GM19468 (cell line): ENCODE data around the gene AKAP8L.

Source experiments
- ATAC-seq: cut with Tn5 transposase; IDR thresholded peaks from one replicate; pipeline ENCODE4 v1.9.1; 2021; ENCODE audit warnings: mild to moderate bottlenecking, moderate library complexity, moderate number of reproducible peaks; ENCODE audit not compliant: unreplicated experiment; ENCODE audit errors: extremely low read depth

The AKAP8L gene

GRCh38 chr19:15449620-15450527 is 31.1 kb upstream of the AKAP8L start, which contains the start of gene WIZ:
Gene WIZ (minus strand): TSS chr19:15449956. CDS start chr19:15448307, 1,649 bp downstream.
- no peak for ATAC-seq

- ATAC-seq: no peak
Measured at GRCh38 chr19:15448778-15449619, 30.2 kb upstream of the AKAP8L start.

- ATAC-seq: no peak
Measured at GRCh38 chr19:15448044-15448777, 29.4 kb upstream of the AKAP8L start.

GRCh38 chr19:15447057-15447456 is 28.3 kb upstream of the AKAP8L start:
- no peak for ATAC-seq

GRCh38 chr19:15445807-15446376 is 27.1 kb upstream of the AKAP8L start:
- no peak for ATAC-seq

GRCh38 chr19:15445227-15445605 is 26.4 kb upstream of the AKAP8L start:
- ATAC-seq: no peak

- no peak for ATAC-seq
Measured at GRCh38 chr19:15444505-15445226, 25.9 kb upstream of the AKAP8L start.

GRCh38 chr19:15443838-15444237 is 25.1 kb upstream of the AKAP8L start:
- no peak for ATAC-seq

GRCh38 chr19:15443325-15443724 is 24.5 kb upstream of the AKAP8L start:
- no peak for ATAC-seq

- ATAC-seq: no peak
Measured at GRCh38 chr19:15442142-15442920, 23.5 kb upstream of the AKAP8L start.

GRCh38 chr19:15441317-15441716 is 22.5 kb upstream of the AKAP8L start:
- no peak for ATAC-seq

GRCh38 chr19:15439821-15440641 is 21.2 kb upstream of the AKAP8L start:
- ATAC-seq: no peak

GRCh38 chr19:15439078-15439799 is 20.5 kb upstream of the AKAP8L start:
- ATAC-seq: no peak

- ATAC-seq: no peak
Measured at GRCh38 chr19:15438577-15438976, 19.8 kb upstream of the AKAP8L start.

GRCh38 chr19:15438124-15438496 is 19.3 kb upstream of the AKAP8L start:
- ATAC-seq: no peak

- no peak for ATAC-seq
Measured at GRCh38 chr19:15437355-15438123, 18.8 kb upstream of the AKAP8L start.

- no peak for ATAC-seq
Measured at GRCh38 chr19:15436826-15437110, 18.0 kb upstream of the AKAP8L start.
